Calu3 (cell line): ENCODE data around the gene RPS6KA5. TPM values are rescaled to one million over a fixed set of nuclear protein-coding genes. Genes with fewer than 3 reads are reported as not detected.

ENCODE experiments used
- BruUV-seq: library from RNA; stranded (reverse); fragments of 400-500 nt; replicated peaks from 2 replicates; lab custom pipeline; 2021; lab: Mats Ljungman, UMichigan
- CTCF ChIA-PET: fragments of 300-600 bp; sonication (Branson Sonifier 250); formaldehyde crosslinking; loops from one replicate; lab custom pipeline; 2022; ENCODE audit warnings: antibody characterized with exemption; lab: Charles Lee
- DNase-seq: peaks from one replicate; pipeline ENCODE4 v3.0.0; 2022
- H3K27ac Mint-ChIP-seq: one replicate; pipeline ENCODE4 v1.8.0; 2022; ENCODE audit warnings: mixed read lengths; ENCODE audit not compliant: unreplicated experiment
- H3K27me3 Mint-ChIP-seq: one replicate; pipeline ENCODE4 v1.8.0; 2022; ENCODE audit warnings: mixed read lengths; ENCODE audit not compliant: unreplicated experiment
- H3K36me3 Mint-ChIP-seq: one replicate; pipeline ENCODE4 v1.8.0; 2022; ENCODE audit warnings: mild to moderate bottlenecking, moderate library complexity, mixed read lengths; ENCODE audit not compliant: insufficient read depth, unreplicated experiment
- H3K4me1 Mint-ChIP-seq: one replicate; pipeline ENCODE4 v1.8.0; 2022; ENCODE audit warnings: mild to moderate bottlenecking, low read depth, mixed read lengths; ENCODE audit not compliant: unreplicated experiment
- H3K4me3 Mint-ChIP-seq: one replicate; pipeline ENCODE4 v1.8.0; 2022; ENCODE audit warnings: mild to moderate bottlenecking, low read depth, moderate library complexity, mixed read lengths; ENCODE audit not compliant: unreplicated experiment
- H3K9me3 Mint-ChIP-seq: one replicate; pipeline ENCODE4 v1.8.0; 2022; ENCODE audit warnings: low read depth, mixed read lengths; ENCODE audit not compliant: unreplicated experiment
- CTCF ChIP-seq: fragments of 200-600 bp; IDR thresholded peaks from one replicate; pipeline ENCODE4 v1.8.0; 2022; ENCODE audit warnings: antibody characterized with exemption; ENCODE audit not compliant: unreplicated experiment
- intact Hi-C: fragments of 100-400 bp; cut with micrococcal nuclease; formaldehyde crosslinking; loops from one replicate; pipeline ENCODE4 v1.10.0; 2022; ENCODE audit not compliant: unreplicated experiment
- total RNA-seq: library from RNA; stranded (reverse); gene quantifications from 2 replicates; pipeline ENCODE4 v1.2.3, GENCODE V29; 2022

Gene RPS6KA5
- total RNA-seq, 1 experiment from 2014 or later, result 10.3 TPM

- Mint-ChIP-seq H3K4me1 (peaks cover 16% of the 10 kb centered on the region), H3K27ac (no peak overlapping the region), H3K9me3 (no peaks in the 10 kb centered on the region), H3K4me3 (no peak overlapping the region), H3K27me3 (no peaks in the 10 kb centered on the region), H3K36me3 (no peaks in the 10 kb centered on the region)
- DNase-seq, result no peak
- CTCF ChIA-PET, result no interaction called here
- TF ChIP-seq CTCF, result no peak
- BruUV-seq, result no TSS peak
- intact Hi-C loops, result no loop called here
Observed at GRCh38 chr14:90808759-90809529, 251.5 kb downstream of the RPS6KA5 start.

GRCh38 chr14:90807060-90807459, 253.4 kb downstream of the RPS6KA5 start:
- BruUV-seq, result no TSS peak

GRCh38 chr14:90805662-90806540, 254.5 kb downstream of the RPS6KA5 start:
- Mint-ChIP-seq H3K27me3 (no peaks in the 10 kb centered on the region), H3K9me3 (no peaks in the 10 kb centered on the region), H3K4me3 (no peak overlapping the region), H3K27ac (no peak overlapping the region), H3K36me3 (no peaks in the 10 kb centered on the region), H3K4me1 (peaks cover 16% of the 10 kb centered on the region)
- BruUV-seq, result no TSS peak
- DNase-seq, result no peak
- no peak for TF ChIP-seq CTCF
- intact Hi-C loops, result no loop called here
- CTCF ChIA-PET, result no interaction called here

More at GRCh38 chr14:90807060-90807459, 253.4 kb downstream of the RPS6KA5 start:
- H3K36me3 Mint-ChIP-seq, result no peaks in the 10 kb centered on the region
- H3K9me3 Mint-ChIP-seq, result no peaks in the 10 kb centered on the region
- TF ChIP-seq CTCF, result no peak
- intact Hi-C loops, result no loop called here
- no peaks in the 10 kb centered on the region for H3K27me3 Mint-ChIP-seq
- peaks cover 16% of the 10 kb centered on the region for H3K4me1 Mint-ChIP-seq
- CTCF ChIA-PET, result no interaction called here
- no peak for DNase-seq
- H3K4me3 Mint-ChIP-seq, result no peak overlapping the region
- no peak overlapping the region for H3K27ac Mint-ChIP-seq

GRCh38 chr14:90805084-90805391, 255.4 kb downstream of the RPS6KA5 start:
- CTCF ChIA-PET, result no interaction called here
- Mint-ChIP-seq H3K27ac (no peak overlapping the region), H3K4me1 (peaks cover 16% of the 10 kb centered on the region), H3K9me3 (no peaks in the 10 kb centered on the region), H3K4me3 (no peak overlapping the region), H3K36me3 (no peaks in the 10 kb centered on the region), H3K27me3 (no peaks in the 10 kb centered on the region)
- DNase-seq, result no peak
- intact Hi-C loops, result no loop called here
- no TSS peak for BruUV-seq
- no peak for TF ChIP-seq CTCF
